ENCODE measurements around the gene HEG1.

HEG1 gene

DNA sequence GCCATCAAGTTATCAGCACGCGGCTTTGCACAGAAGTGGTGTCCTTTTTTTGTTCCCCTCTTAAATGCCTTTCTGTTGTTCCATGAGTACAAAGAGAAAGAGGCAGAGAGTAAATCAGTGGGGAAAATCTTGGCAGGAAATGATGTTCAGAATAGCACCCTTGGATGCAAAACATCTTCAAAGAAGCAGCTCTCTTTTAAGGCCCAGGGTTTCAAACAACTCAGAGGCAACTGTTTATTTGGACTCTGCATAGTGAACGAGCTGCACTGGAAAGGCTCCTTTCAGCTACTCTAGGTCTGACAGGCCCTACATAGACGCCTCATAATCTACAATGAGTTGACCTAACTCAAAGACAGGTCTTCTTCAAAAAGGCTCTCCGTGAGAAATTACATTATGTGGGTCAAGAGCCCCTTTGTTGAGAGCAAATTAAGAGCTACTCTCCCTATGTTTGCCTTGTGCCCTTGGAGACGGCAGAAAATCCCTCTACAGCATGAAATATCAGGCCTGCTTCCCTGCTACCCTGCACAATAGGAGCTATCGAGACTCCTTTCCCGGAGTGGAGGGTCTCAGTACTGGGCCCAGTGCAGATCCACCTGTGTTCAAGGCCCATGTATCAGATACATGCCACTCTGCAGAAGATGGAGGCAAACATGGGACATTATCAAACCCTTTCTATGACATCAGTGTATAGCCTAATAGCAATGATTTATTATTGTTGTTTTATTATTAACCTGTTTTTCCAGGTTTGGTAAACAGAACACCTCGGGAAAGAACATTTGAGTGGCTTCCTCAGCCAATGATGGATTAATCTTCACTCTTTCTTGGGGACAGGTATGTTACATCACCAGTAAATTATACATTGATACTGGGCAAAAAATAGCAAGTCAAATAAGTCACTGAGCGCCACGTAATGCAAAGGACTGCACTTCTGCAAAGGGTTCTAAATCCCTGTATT, 53.1 kb downstream of the HEG1 start:
- DNase-seq (ENCODE audit: extremely low read depth, low read depth), result no peak
- TF ChIP-seq, protein P1, sequence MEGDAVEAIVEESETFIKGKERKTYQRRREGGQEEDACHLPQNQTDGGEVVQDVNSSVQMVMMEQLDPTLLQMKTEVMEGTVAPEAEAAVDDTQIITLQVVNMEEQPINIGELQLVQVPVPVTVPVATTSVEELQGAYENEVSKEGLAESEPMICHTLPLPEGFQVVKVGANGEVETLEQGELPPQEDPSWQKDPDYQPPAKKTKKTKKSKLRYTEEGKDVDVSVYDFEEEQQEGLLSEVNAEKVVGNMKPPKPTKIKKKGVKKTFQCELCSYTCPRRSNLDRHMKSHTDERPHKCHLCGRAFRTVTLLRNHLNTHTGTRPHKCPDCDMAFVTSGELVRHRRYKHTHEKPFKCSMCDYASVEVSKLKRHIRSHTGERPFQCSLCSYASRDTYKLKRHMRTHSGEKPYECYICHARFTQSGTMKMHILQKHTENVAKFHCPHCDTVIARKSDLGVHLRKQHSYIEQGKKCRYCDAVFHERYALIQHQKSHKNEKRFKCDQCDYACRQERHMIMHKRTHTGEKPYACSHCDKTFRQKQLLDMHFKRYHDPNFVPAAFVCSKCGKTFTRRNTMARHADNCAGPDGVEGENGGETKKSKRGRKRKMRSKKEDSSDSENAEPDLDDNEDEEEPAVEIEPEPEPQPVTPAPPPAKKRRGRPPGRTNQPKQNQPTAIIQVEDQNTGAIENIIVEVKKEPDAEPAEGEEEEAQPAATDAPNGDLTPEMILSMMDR (IDR thresholded peaks at IDR 0.05; ENCODE audit: low read depth, low read length), result no peak

DNA sequence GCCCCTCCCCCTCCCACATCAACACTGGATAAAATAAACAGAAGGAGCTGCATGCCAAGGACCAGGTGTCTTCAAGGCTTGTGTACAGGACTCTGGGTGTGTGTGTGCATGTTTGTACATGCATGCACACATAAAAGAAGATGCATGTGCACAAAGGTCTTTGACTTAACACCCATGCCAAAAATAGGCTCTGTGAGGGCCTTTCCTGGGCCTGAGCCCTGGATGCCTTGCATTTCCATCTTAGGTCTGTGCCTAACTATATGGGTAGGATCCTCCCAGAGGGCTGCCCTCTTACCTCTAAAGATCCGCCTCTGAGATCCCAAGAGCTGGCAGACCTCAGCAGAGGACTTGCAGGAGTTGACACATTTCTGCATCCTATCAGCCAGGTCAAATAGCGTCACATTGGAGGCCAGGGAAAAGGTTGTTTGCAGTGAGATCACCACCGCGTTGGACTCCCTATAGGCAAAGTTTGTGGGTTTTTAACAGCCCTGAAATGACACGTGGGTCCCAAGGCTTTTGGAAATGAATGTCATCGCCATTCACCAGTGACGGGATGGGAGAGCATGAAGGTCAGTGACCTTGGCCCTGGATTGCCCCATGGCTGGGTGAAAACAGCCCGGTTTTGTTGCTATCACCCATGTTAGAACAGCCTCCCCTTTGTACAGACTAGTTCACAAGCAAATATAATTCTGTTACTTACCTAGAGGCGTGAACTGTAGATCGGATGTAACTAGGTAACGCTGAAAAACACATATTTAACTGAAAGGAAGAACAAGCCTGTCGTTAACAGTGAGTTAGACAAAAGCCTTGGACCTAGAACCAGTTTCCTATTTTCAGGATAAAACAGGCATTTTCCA, 54.0 kb downstream of the HEG1 start:
- DNase-seq (ENCODE audit: extremely low read depth, low read depth), result no peak
- TF ChIP-seq, protein P1 (IDR thresholded peaks at IDR 0.05; ENCODE audit: low read depth, low read length), result no peak

DNA sequence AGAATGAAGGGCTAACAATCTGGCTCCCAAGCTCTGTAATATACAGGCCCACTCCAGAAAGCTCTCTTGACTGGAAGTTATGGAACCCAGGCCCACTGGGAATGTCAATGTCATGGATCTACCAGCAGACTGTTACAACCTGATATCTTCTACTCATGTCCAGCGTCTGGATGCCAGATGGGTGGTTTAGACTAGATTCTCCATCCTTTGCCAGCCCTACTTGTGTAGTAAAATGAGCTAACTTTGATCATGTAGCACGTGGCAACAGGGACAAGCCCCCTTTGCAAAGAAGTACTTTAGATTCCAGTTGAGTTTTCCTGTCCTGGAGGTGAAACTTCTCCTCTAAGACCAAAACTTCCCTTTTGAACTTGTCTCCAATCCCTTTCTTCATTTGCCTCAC, 55.1 kb downstream of the HEG1 start:
- TF ChIP-seq, protein P1 (IDR thresholded peaks at IDR 0.05; ENCODE audit: low read depth, low read length), result no peak

DNA sequence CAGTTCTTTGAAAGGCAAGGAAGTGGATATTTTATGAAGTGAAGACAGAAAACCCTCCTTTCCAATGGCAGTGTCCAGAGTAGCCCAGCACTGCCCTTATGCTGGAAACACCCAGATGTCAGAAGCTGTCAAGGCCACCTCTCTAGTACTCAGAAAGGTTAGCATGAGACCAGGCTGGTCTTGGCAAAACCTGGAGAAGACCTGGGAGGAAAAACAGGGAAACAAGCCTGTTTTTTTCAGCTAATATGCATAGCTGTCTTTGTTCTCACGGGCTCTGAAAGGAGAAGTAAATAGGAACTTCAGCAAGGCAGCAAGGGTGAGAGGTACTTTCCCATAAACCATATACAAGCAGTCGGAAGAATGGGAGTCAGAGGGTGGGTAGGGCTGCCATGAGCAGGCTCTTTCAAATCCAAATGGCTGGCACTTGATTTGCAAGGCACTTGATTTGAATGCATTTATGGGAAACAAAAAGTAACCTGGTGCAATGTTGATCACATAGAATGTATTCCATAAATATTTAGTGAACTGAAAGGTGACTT, 55.8 kb downstream of the HEG1 start:
- DNase-seq (ENCODE audit: extremely low read depth, low read depth), result no peak
- TF ChIP-seq, protein P1 (IDR thresholded peaks at IDR 0.05; ENCODE audit: low read depth, low read length), result no peak

More for the DNA sequence above, 55.1 kb downstream of the HEG1 start:
- no peak for DNase-seq (ENCODE audit: extremely low read depth, low read depth)

DNA sequence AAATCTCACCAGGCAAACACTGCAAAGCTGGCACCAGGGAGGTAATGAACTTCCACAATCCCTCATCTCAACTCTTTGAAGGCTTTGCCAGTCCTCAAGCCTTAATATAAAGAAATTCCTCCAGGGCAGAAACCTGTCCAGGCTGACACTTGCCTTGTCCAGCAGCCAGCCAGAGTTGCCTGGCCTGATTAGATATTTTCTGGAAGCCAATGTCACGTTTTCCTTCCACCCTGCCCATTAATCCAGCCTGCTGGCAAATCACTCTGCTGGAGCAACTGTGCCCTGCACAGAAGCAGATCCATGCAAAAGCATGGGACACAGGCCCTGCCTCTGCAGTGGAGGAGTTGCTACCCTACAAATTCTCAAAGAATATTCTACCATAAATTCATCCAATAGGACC, 56.5 kb downstream of the HEG1 start:
- TF ChIP-seq, protein P1 (IDR thresholded peaks at IDR 0.05; ENCODE audit: low read depth, low read length), result no peak

DNA sequence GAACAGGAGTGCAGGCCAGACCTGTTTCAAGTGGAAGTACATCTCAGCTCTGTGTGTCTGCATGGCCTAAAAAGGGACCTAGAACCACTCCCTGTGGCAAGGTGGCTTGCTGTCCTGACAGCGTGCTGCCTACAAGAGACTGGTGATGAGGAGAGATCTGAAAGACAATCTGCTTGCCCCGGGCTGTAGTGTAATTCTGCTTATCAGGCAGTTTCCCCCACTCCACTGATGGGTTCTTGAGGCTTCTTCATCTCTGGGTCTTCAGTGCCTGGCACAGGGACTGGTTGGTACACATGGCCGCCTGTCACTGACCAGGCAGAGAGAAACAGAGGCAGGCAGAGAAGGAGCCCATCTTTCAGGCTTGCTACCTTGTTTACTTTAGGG, 57.6 kb downstream of the HEG1 start:
- TF ChIP-seq, protein P1 (IDR thresholded peaks at IDR 0.05; ENCODE audit: low read depth, low read length), result no peak
- no peak for DNase-seq (ENCODE audit: extremely low read depth, low read depth)

More for the DNA sequence above, 56.5 kb downstream of the HEG1 start:
- DNase-seq (ENCODE audit: extremely low read depth, low read depth), result no peak
